GM12878 (cell line): ENCODE data around the gene CBFB. TPM values are rescaled to one million over a fixed set of nuclear protein-coding genes. Genes with fewer than 3 reads are reported as not detected.

ENCODE experiments used
- ATAC-seq: fragments of 200-7000 bp; cut with Tn5 transposase; 3 replicates; pipeline ENCODE4 v1.9.1; 2020; ENCODE audit warnings: mild to moderate bottlenecking, moderate library complexity
- BruUV-seq: library from RNA; stranded (reverse); fragments of 400-500 nt; replicated peaks from 2 replicates; lab custom pipeline; 2021; lab: Mats Ljungman, UMichigan
- CTCF ChIA-PET: fragments of 300-600 bp; sonication (Branson Sonifier 250); formaldehyde crosslinking; extraction: SDS; loops from one replicate; lab custom pipeline; 2021; ENCODE audit warnings: inconsistent platforms; lab: Yijun Ruan, JAX
- POLR2A ChIA-PET: fragments of 350-600 bp; formaldehyde crosslinking; extraction: SDS; loops from one replicate; lab custom pipeline; 2021; ENCODE audit warnings: inconsistent platforms; lab: Charles Lee
- RAD21 ChIA-PET: fragments of 300-600 bp; sonication (Branson Sonifier 250); formaldehyde crosslinking; loops from one replicate; lab custom pipeline; 2023; ENCODE audit warnings: antibody characterized with exemption; ENCODE audit not compliant: unreplicated experiment; lab: Charles Lee
- SMC1A ChIA-PET: fragments of 300-600 bp; sonication (Branson Sonifier 250); formaldehyde crosslinking; loops from one replicate; lab custom pipeline; 2023; ENCODE audit not compliant: unreplicated experiment, uncharacterized antibody; lab: Charles Lee
- DNase-seq: peaks from one replicate; pipeline ENCODE4 v3.0.0-alpha.2; 2011; ENCODE audit warnings: low read depth, low spot score
- FAIRE-seq: peaks from 3 replicates; lab custom pipeline; 2011; peaks lifted over from hg19 to GRCh38; lab: Jason Lieb, UNC
- H2AFZ ChIP-seq: 2 replicates; pipeline ENCODE4 v1.6.0; 2011; ENCODE audit warnings: low read depth, low read length, control low read depth; ENCODE audit not compliant: control insufficient read depth
- H3K27ac ChIP-seq: 2 replicates; pipeline ENCODE4 v1.5.1; 2011; ENCODE audit warnings: control low read depth; ENCODE audit not compliant: control insufficient read depth, insufficient read depth
- H3K27me3 ChIP-seq, 2 experiments: replicated peaks in 1 of 2; 2 replicates each; pipeline versions ENCODE4 v1.6.0 to v1.6.1; 2011; ENCODE audit warnings: low read length in 1 of 2; ENCODE audit not compliant: control insufficient read depth in 2 of 2, insufficient read depth in 2 of 2
- H3K36me3 ChIP-seq, 2 experiments: 2 replicates each; pipeline ENCODE4 v1.5.1; 2011; ENCODE audit warnings: low read length in 1 of 2; ENCODE audit not compliant: control insufficient read depth in 2 of 2, insufficient read depth in 2 of 2
- H3K4me1 ChIP-seq: 2 replicates; pipeline ENCODE4 v1.6.1; 2011; ENCODE audit warnings: mild to moderate bottlenecking, low read length, moderate library complexity, mixed read lengths; ENCODE audit not compliant: control insufficient read depth, insufficient read depth
- H3K4me2 ChIP-seq: 2 replicates; pipeline ENCODE4 v1.6.0; 2011; ENCODE audit warnings: control low read depth; ENCODE audit not compliant: control insufficient read depth, insufficient read depth
- H3K4me3 ChIP-seq: fragments of 200-600 bp; sonication (generic); 2 replicates; pipeline ENCODE4 v1.5.1; 2016
- H3K79me2 ChIP-seq: 2 replicates; pipeline ENCODE4 v1.6.0; 2011; ENCODE audit warnings: low read length; ENCODE audit not compliant: control insufficient read depth, insufficient read depth
- H3K9ac ChIP-seq: 2 replicates; pipeline ENCODE4 v1.8.0; 2011; ENCODE audit warnings: low read length, control low read depth, mixed read lengths; ENCODE audit not compliant: control insufficient read depth, insufficient read depth
- H3K9me3 ChIP-seq: replicated peaks from 3 replicates; pipeline ENCODE4 v1.5.1; 2011; ENCODE audit warnings: mild to moderate bottlenecking, low read length; ENCODE audit not compliant: control insufficient read depth, insufficient read depth
- H4K20me1 ChIP-seq: 2 replicates; pipeline ENCODE4 v1.6.0; 2011; ENCODE audit not compliant: control insufficient read depth, insufficient read depth
- EP300 ChIP-seq, 2 experiments: fragments of 150-350 bp in 1 of 2; IDR thresholded peaks; 2 replicates each; pipeline ENCODE4 v1.6.1; 2011 to 2012; ENCODE audit warnings: low read depth in 2 of 2, low read length in 2 of 2, borderline replicate concordance in 1 of 2, improper control_type of control experiment in 1 of 2, inconsistent platforms in 1 of 2; ENCODE audit not compliant: control insufficient read depth in 1 of 2
- HDAC6 ChIP-seq: fragments of 200-600 bp; sonication (generic); IDR thresholded peaks from one replicate; pipeline ENCODE4 v1.8.0; 2017; ENCODE audit warnings: antibody characterized with exemption; ENCODE audit not compliant: unreplicated experiment
- POLR2A ChIP-seq: IDR thresholded peaks from 2 replicates; pipeline ENCODE4 v1.6.1; 2011; ENCODE audit warnings: low read depth, mild to moderate bottlenecking, low read length
- STAT1 ChIP-seq: fragments of 450-650 bp; conservative IDR thresholded peaks from 2 replicates; pipeline ENCODE4 v1.6.1; 2014; ENCODE audit warnings: antibody characterized with exemption, mild to moderate bottlenecking
- STAT3 ChIP-seq: IDR thresholded peaks from 2 replicates; pipeline ENCODE4 v1.6.1; 2011; ENCODE audit warnings: low read depth, low read length, improper control_type of control experiment
- ZZZ3 ChIP-seq: IDR thresholded peaks from 2 replicates; pipeline ENCODE4 v1.6.1; 2011; ENCODE audit warnings: low read depth; ENCODE audit not compliant: control insufficient read depth, insufficient read length
- WGBS: methylation state at CpG from one replicate; pipeline ENCODE4 v1.1.6; 2016; ENCODE audit warnings: low lambda C conversion rate; ENCODE audit not compliant: insufficient replicate concordance, insufficient coverage; ENCODE audit errors: missing lambda C conversion rate; 5-methylcytosine and 5-hydroxymethylcytosine counted together
- in situ Hi-C: fragments of 300-500 bp; cut with MboI; formaldehyde crosslinking; loops from 9 replicates; pipeline ENCODE4 v1.14.3; 2018; ENCODE audit warnings: mixed read lengths
- intact Hi-C: fragments of 100-400 bp; cut with micrococcal nuclease; formaldehyde crosslinking; loops from one replicate; pipeline ENCODE4 v1.14.2; 2022; ENCODE audit not compliant: unreplicated experiment
- polyA plus RNA-seq, 11 experiments: library from polyadenylated mRNA; depleted of rRNA in 4 of 11; unstranded in 6 of 11; stranded (reverse) in 5 of 11; fragments of >200 nt; fragmentation: Nextera tagmentation in 4 of 11; fragmentation: Illumina TruSeq in 1 of 11; extraction: Ambion mirVana in 4 of 11; extraction: Trizol in 1 of 11; gene quantifications; 1 replicate in 1 of 11; 2 replicates in 10 of 11; pipeline versions ENCODE4 v1.2.1 to v1.2.3, GENCODE V29; 2011 to 2016; ENCODE audit warnings: inconsistent platforms in 2 of 11, missing spikeins in 2 of 11, low read depth in 1 of 11
- total RNA-seq, 4 experiments: library from RNA; depleted of rRNA in 3 of 4; stranded (reverse); fragments of >200 nt in 3 of 4; fragmentation: Illumina TruSeq in 1 of 4; extraction: Trizol in 1 of 4; gene quantifications; 2 replicates each; pipeline versions ENCODE4 v1.2.1 to v1.2.3, GENCODE V29; 2013 to 2021

Gene CBFB
- total and polyA plus RNA-seq, 10 of the 15 experiments (the other 5 are each of a cell fraction or from before 2014, with no cell fraction given): 25.3 to 83.8 (median 65.7) TPM

GRCh38 chr16:67026570-67026969 is 2.4 kb upstream of the CBFB start (continued):
- no peak for TF ChIP-seq EP300 (IDR thresholded peaks at IDR 0.05; ENCODE audit: borderline replicate concordance in 1 of 2, control insufficient read depth in 1 of 2, low read depth in 2 of 2, low read length in 2 of 2)
- no peak for TF ChIP-seq POLR2A
- no peak for TF ChIP-seq HDAC6
- no peak for TF ChIP-seq ZZZ3

DNA sequence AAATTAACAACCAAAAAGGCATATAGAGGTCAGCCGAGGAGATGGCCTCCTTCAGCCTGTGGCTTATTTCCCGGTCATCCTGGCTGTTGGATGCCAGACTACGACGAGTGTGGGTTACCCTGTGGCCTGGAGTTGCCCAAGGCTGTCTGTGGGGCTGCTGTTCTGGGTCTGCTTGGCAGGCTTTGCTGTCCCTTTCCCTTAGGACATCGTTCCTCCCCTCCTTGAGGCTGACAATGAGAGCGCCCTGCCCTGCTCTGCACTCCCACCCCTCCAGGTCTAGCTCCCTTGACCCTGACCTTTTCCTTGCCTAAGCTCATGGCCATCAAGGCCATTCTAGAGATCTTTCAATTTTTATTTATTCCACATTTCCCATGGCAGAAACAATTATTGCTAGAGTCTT is 1.9 kb upstream of the CBFB start:
- BruUV-seq: no TSS peak
- ChIA-PET RAD21 (interaction anchor here (1.3 to 1.8 kb wide), 3 partner anchors 9 to 128 kb away, joined by 3 to 8 read pairs (median 4); no protein-coding TSS in a partner anchor), POLR2A (interaction anchor here (1.0 to 2.7 kb wide), 3 partner anchors 9 to 143 kb away, joined by 4 to 23 read pairs (median 15); partner anchors contain the start of genes FBXL8, NOL3 and TRADD), SMC1A (interaction anchor here (0.6 to 2.6 kb wide), 6 partner anchors 8 to 146 kb away, joined by 3 to 17 read pairs (median 4); partner anchors contain the start of genes FBXL8 and TRADD), CTCF (interaction anchor here (0.9 to 3.8 kb wide), 7 partner anchors 9 to 158 kb away, joined by 3 to 54 read pairs (median 8); partner anchors contain the start of genes FBXL8 and TRADD)
- H3K4me1 ChIP-seq: peaks cover 13% of the 10 kb centered on the region
- TF ChIP-seq STAT3: no peak
- TF ChIP-seq STAT1: no peak
- H2AFZ ChIP-seq: no peak overlapping the region
- FAIRE-seq: no peak
- 94% methylated on average over 6 of the region's 6 CpGs for WGBS
- H3K79me2 ChIP-seq: peaks cover 37% of the 10 kb centered on the region
- H3K9me3 ChIP-seq: no peaks in the 10 kb centered on the region
- no peak for ATAC-seq
- no peak overlapping the region for H3K4me2 ChIP-seq
- intact Hi-C loops: no loop called here
- H3K4me3 ChIP-seq: no peak overlapping the region
- no peak for DNase-seq
- peaks cover 0 to 3% of the 10 kb centered on the region in 2 experiments; a peak in 1 of 4 replicates for H3K36me3 ChIP-seq
- no peaks in the 10 kb centered on the region for H4K20me1 ChIP-seq
- no peak overlapping the region for H3K27ac ChIP-seq
- no peaks in the 10 kb centered on the region for H3K27me3 ChIP-seq
- in situ Hi-C loops: loop anchor here (25.0 kb wide), 1 partner anchor 490 kb away; no protein-coding TSS in a partner anchor
- H3K9ac ChIP-seq: no peak overlapping the region
